ENCODE results near the gene LRPAP1. TPM values are rescaled to one million over a fixed set of nuclear protein-coding genes. Genes with fewer than 3 reads are reported as not detected.

LRPAP1 gene
- total RNA-seq, 1 donor from 2014 or later, result 227 TPM

DNA sequence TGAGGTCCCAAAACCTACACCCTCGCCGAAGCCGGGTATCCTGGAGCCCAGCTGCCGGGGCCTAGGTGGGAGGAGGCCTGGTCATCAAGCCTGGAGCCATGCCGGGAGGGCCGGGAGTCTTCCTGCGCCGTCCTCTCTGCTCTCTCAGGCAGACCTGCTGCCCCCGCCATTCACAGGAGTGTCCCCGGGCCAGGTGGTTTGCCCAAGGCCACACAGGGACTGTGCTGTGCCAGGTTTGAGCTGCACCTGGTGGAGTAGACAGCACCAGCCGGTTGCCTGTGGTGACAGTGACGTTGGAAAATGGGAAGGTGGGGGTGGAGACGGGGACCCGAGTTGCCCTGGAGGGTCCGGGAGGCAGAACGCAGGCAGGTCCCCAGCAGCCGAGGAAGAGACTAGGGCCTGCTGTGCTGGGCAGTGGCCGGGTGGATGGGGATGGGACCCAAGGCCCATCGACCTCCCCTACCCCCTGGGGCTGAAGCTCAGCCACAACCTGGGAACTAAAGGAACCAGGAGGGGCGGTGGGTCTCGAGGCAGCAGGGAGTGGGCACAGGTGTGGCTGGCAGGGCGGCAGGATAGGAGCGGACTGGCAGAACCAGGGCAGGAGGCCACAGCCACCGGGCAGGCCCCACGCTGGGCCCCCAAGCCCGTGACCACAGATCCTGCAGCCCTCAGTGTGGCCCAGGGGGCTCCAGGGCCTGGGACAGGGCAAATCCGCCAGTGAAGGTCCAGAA, 59.6 kb downstream of the LRPAP1 start:
- DNase-seq (ENCODE audit: low spot score), result no peak

DNA sequence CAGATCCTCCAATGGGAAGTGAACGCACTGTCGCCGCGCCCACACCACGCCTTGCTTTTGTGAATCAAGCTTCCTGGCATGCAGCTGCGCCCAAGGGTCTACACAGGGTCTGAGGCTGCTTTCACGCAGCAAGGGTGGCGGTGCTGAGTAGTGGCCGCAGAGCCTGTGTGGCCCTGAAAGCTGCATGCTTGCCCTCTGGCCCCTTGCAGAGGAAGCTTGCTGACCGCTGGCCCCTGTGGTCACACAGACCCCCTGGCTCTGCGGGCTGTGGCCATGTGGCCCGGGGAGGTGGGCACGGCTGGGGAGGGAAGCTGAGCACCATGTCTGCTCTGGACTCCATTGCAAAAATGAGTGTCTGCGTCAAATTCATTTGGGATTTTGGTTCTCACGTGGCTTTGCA, 60.3 kb downstream of the LRPAP1 start:
- no peak for DNase-seq (ENCODE audit: low spot score)

DNA sequence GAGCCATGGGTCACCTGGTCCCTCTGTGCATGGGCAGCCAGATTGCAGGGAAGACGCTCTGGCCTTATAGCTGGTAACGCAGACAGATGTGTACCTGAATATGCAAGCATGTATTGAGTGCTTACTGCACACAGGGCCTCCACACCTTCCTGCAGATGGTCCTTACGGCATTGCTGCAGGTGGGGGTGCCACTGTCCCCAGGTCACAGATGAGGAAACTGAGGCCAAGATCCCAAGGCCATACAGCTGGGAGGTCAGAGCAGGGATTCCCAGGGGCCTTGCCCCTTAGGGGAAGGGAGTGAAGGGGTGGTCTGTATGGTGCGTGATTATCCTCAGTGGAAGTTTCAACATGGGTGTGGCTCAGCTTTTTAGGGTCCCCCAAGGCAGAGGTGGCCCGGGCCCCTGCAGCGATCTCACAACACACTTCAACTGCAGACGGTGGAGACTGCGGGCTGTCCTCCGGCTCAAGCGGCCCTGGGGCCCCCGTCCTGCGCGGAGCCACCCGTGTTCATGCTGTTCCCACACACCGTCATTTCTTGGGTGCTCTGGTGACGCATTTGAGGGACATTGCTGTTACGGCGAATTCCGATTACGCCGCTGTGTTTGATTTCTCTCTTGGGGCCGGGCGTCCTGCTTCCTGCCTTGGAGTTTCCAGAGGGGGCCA, 61.0 kb downstream of the LRPAP1 start:
- DNase-seq (ENCODE audit: low spot score), result no peak

- no peak for DNase-seq (ENCODE audit: low spot score)
Measured at GRCh38 chr4:3470244-3471097, 61.8 kb downstream of the LRPAP1 start.

- DNase-seq (ENCODE audit: low spot score), result no peak
Measured at GRCh38 chr4:3469386-3470243, 62.6 kb downstream of the LRPAP1 start.

DNA sequence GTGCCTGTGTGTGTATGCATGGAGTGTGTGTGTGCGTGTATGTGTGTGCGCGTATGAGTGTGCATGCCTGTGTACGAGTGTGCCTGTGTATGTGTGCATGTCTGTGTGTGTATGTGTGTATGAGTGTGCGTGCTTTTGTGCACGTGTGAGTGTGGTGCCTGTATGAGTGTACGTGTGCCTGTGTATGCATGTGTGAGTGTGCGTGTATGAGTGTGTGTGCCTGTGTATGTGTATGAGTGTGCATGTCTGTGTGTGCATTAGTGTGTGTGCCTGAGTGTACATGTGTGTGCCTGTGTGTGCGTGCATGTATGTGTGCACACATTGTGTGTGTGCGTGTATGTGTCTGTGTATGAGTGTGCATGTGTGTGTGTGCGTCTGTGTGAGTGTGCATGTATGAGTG, 63.4 kb downstream of the LRPAP1 start:
- DNase-seq (ENCODE audit: low spot score), result no peak

DNA sequence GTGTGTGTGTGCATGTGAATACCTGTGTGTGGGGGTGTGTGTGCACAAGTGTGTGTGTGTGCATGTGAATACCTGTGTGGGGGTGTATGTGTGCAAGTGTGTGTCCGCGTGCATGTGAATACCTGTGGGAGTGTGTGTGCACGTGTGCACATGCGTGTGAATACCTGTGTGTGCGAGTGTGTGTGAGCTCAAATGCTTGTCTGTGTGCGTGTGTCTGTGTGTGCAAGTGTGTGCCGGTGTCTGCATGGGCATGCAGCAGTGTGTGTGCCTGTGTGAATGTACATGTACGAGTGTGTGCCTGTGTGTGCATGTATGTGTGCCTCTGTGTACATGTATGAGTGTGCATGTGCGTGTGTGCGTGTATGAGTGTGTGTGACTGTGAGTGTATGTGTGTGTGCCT, 64.1 kb downstream of the LRPAP1 start:
- no peak for DNase-seq (ENCODE audit: low spot score)

DNA sequence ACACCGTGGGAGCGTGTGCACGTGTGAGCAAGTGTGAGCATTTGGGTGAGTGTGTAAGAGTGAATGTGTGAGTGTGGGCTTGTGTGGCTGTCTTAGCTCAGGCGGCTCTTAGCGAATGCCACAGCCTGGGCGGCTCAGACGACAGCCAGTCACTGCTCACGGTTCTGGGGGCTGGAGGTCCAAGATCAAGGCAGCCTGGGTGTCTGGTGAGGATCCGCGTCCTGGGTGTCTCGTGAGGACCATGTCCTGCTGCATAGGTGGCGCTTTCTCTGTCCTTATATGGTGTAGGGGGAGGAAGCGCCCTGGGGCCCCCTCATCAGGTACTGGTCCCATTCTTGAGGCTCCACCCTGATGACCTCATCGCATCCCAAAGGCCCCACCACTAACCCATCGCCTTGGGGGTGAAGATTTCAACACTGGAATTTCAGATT, 64.6 kb downstream of the LRPAP1 start:
- no peak for DNase-seq (ENCODE audit: low spot score)

DNA sequence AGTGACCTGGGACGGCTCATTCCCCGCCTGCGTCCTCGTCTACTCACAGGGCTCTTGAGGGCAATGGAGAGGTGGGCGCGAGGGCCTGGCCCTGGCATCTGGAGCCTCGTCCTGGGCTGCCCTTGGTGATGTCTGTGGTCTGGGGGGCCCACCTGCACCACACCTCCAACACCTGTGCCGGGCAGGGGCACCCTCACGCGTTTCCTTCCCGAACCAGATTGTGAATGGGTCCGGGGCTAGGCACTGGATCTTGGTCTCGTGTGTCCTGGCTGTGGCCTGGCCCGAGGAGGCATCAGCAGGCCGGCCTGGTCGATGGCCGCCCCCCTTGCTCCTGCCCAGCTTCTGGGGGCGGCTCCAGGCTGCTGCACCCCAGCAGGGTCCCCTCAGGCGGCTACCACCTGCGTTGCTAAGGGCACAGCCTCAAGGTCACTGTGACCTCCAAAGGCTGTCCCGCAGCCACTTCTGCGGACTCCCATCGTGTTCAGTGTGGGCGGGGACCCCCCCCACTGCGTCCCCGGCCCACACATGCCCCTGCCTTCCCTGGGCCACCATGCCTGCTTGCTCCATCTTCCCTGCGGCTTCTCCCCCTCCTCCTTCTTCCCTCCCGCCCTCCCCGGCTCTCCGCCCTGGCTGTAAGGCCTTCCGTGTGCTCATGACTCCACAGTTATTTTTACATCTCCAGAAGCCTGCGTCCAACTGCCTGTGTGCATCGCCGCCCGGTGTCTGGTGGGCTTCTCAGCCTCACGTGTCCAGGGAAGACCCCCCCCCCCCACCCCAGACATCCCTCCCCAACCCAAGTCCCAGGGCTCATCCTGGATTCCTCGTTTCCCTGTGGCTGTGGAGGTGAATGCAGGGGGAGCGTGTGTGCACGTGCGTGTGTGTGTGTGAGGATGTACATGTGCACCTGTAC, 65.3 kb downstream of the LRPAP1 start:
- no peak for DNase-seq (ENCODE audit: low spot score)

GRCh38 chr4:3465698-3466671, 66.2 kb downstream of the LRPAP1 start:
- no peak for DNase-seq (ENCODE audit: low spot score)

DNA sequence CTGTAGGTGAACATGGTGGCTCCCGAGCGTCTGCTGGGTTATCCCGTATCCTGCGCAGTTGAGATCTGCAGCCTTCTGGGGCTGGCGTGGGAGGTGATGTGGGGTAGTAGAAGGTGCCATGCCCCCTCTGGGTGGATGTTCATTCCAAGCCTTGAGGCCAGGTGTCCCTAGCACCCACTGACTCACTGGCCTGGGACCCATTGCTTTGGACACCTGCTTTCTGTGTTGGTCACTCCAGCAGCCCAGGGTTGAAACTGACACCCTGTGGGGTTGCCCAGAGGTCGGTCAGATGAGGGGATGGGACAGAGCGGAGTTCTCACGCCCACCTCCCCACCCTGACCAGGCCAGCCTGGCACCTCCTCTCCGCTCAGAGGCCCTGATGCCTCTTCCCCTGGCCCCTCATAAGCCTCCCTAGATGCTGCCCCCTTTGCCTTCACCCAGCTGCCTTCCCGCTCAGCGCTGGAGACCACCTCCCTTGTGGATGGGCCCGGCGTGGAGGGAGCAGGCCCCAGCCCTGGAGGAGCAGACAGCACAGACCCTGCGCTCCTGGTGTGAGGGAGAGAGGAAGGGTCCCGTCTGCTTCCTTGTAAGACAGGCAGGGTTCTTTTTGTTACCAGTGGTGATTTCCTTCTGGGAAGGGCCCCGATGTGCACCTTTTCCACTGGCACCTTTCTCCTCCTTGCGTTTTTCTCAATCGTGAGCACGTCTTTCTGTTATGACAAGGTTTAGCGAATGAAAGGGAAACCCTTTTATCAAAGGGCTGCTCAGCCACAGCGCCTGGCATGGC, 67.1 kb downstream of the LRPAP1 start:
- DNase-seq (ENCODE audit: low spot score), result no peak

DNA sequence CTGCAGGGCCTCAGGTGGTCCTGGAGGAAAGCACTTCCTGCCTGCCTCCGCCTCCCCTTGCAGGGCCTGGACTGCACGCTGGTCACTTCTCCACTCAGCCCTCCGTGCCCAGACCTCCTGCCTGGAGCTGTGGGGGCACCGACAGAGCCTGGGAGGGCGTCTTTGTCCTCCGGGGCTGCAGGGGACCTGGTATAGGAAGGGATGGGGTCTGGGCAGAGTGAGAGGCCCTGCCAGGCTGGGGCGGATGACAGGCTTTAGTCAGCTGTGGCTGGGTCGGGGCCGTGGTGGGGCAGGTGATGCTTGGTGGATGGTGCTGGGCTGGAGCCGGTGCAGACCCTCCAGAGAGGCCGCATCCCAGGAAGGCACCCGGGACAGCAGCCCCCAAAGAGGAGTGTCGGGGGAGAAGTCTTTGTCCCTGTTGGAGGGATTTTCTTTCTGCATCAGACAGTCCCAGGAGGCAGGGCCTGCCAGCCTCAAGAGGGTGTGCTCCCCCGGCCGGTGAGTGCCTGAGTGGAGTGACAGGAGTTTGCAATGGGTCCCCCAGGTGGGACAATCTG, 67.8 kb downstream of the LRPAP1 start:
- DNase-seq (ENCODE audit: low spot score), result no peak

DNA sequence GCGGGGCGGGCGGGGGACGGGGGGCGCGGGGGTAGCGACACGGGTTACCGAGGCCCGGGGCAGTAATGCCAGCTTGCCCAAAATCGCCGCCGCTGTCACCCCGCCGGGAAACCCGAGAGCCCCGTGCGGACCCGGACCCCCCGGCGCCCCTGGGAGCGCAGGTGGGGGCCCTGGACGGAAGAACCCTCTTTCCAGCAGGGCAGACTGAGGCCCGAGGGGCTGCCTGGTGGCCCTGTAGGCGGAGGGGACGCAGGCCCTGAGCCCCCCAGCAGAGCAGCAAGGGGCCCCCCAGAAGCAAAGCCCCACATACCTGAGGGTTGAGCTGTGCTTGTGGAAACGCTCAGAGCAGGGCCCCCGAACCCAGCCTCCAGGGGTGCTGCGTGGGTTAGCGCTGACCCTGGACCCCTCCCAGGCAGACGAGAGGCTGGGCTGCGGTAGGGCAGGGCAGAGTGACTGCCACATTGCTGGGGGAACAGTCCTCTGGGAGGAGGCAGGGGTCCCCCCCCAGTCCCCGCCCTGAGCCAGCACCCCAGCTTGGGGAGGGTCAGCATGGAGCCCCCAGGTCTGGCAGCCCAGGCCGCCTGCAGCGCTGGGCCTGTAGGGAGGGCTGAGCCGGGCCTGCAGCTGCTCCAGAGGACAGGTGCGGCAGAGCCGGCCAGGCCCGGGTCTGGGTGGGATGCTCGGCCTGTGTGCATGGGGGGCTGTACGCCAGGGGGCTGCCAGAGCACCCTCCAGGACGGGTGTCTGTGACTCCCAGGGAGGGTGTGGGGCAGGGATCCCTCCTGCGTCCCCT, 68.5 kb downstream of the LRPAP1 start:
- no peak for DNase-seq (ENCODE audit: low spot score)

DNA sequence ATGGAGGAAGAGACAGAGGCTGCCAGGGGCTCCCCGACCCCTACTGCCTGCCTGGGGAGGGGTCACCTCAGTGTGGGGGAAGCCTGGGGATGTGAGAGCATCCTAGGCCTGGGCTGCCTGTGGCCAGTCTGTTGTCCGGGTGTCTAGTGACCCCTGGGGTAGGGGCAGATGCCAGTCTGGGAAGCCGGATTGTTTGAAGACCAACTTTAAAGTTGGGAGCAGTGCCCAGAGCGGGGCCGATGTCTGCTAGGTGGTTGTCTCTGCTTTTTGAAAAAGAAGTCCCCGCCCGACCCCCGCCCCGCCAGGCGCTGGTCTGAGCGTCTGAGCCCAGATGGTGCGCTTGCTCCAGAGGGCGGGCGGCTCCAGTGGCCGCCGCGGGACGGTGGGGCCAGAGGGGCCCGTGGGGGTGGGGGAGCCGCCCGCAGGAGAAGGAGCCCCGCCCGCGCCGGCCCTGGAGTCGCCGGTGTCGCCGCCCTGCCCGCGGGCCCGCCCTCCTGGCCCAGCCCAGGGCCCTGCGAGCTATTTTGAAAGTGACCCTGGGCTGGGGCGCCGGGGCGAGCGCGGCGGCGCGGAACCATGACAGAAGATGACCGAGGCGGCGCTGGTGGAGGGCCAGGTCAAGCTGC, 69.3 kb downstream of the LRPAP1 start, which contains the start of gene DOK7:
Gene DOK7, plus strand, starts transcription at position 517 of the 626 bp plus-strand sequence. Its CDS starts 70 bp downstream, at position 587.
- DNase-seq (ENCODE audit: low spot score), result no peak

DNA sequence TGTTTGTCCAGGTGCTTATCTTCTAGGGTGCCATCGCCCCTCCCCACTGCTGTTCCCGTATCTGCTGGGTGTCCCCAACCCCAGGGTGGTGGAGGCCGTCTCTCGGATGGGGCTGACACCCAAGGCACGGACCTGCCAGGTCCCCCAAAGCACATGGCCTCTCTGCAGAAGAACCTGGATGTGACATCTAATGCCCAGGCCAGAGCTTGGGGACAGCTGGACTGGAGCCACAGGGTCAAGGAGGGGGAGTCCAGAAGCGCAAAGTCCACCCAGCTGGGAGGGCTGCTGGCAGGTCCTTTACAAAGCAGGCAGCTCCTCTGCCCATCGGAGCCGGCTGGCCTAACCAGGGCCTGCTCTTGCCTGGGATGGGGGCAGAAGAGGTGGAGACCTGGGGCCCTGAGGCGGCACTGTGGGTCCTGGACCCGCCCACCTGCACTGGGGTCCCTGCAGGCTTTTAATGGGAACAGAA, 69.9 kb downstream of the LRPAP1 start:
- peak; percentile 32 for DNase-seq (ENCODE audit: low spot score)

DNA sequence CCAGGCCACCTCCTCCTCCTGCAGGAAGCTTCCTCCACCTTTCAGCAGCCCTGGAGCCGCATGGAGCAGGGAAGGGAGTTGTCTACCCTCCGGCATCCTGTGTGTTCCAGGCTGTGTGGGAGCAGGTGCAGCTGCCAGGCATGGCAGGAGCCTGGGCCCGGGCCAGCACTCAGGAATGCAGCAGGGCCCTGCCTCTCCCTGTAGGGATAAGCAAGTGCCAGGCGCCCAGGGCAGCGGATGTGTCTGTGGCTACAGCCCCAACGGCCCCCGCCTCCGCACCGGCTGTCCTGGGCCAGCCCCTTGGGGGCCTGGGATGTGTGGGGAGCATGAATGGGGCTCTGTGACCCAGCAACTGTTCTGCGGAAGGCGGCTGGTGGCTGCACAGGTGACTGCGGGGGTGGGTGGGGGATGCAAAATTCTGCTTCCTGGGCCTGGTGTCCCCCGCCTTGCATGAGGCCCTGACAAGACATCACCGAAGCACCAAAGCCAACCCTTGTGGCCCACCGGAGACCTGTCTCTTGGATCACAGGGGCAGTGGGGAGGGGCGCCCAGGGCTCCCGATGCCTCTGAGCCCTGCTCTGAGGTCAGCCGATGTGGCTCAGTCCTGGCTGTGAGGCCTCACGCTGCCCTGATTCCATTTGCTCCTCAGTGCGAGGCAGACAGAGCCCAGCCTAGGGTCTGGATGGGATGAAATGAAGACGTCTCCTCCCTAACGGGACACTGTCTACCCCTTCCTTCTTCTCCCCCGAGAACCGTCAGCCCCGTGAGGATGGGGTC, 70.5 kb downstream of the LRPAP1 start:
- DNase-seq (ENCODE audit: low spot score), result peak; percentile 89

Measured in mucosa of gallbladder (tissue), 1 donor.